Adrenal gland (tissue), 12 donors: ENCODE measurements around the gene NEK8. TPM values are rescaled to one million over a fixed set of nuclear protein-coding genes. Genes with fewer than 3 reads are reported as not detected.

Source experiments
- DNase-seq, 7 donors: peaks; one replicate each; pipeline ENCODE4 v3.0.0-alpha.2; 2019 to 2020
- H3K27ac ChIP-seq, 5 donors: fragments of 200-600 bp; sonication (generic) in 4 of 5; 1 replicate in 3 of 5; 2 replicates in 2 of 5; pipeline versions ENCODE4 v1.5.1 to v1.8.0; 2016 to 2020; ENCODE audit warnings: mild to moderate bottlenecking in 1 of 5
- H3K27me3 ChIP-seq: fragments of 200-600 bp; 2 replicates; pipeline ENCODE4 v1.8.0; 2021
- H3K36me3 ChIP-seq, 2 donors: fragments of 200-600 bp; replicated peaks in 1 of 2; 1 replicate in 1 of 2; 2 replicates in 1 of 2; pipeline versions ENCODE4 v1.5.1 to v1.8.0; 2018 to 2022
- H3K4me1 ChIP-seq, 2 donors: fragments of 200-600 bp; replicated peaks in 1 of 2; 1 replicate in 1 of 2; 2 replicates in 1 of 2; pipeline versions ENCODE4 v1.5.1 to v1.8.0; 2018 to 2021
- H3K4me3 ChIP-seq, 4 donors: fragments of 200-600 bp; sonication (generic) in 3 of 4; one replicate each; pipeline ENCODE4 v1.5.1; 2016 to 2018
- H3K9me3 ChIP-seq, 3 donors: fragments of 200-600 bp; sonication (generic) in 1 of 3; replicated peaks in 1 of 3; 1 replicate in 2 of 3; 2 replicates in 1 of 3; pipeline versions ENCODE4 v1.5.1 to v1.8.0; 2016 to 2021
- POLR2A ChIP-seq, 2 donors: fragments of 450-650 bp; IDR thresholded peaks; one replicate each; pipeline ENCODE4 v1.6.1; 2017; ENCODE audit warnings: antibody characterized with exemption in 2 of 2, mild to moderate bottlenecking in 2 of 2, moderate library complexity in 1 of 2
- WGBS, 4 donors: extraction: QIAGEN DNeasy Blood & Tissue Kit in 2 of 4; methylation state at CpG; one replicate each; pipeline versions ENCODE4 v1.1.5 to v1.1.7; 2013 to 2017; 5-methylcytosine and 5-hydroxymethylcytosine counted together
- intact Hi-C, 2 donors: fragments of 100-400 bp; cut with DNase I; formaldehyde crosslinking; loops; one replicate each; pipeline versions ENCODE4 v1.14.1 to v1.15.0; 2022 to 2023
- polyA plus RNA-seq, 3 donors: library from polyadenylated mRNA; stranded (reverse); fragments of 200-250 nt in 2 of 3; fragments of 350-450 nt in 1 of 3; fragmentation: Illumina TruSeq in 1 of 3; extraction: RNeasy Lipid Tissue Mini Kit (QIAGEN cat#74804) in 1 of 3; gene quantifications; one replicate each; pipeline ENCODE4 v1.2.3, GENCODE V29; 2013 to 2014
- total RNA-seq, 9 donors: library from RNA; depleted of rRNA in 4 of 9; stranded (reverse); fragments of >200 nt in 4 of 9; fragments of 120-200 nt in 1 of 9; fragmentation: NEBNext Ultra II Directional in 1 of 9; extraction: Animal tissue kit (Norgen Biotek cat#: 25700) in 1 of 9; gene quantifications; one replicate each; pipeline versions ENCODE4 v1.1.0 to v1.2.4, GENCODE V29; 2013 to 2023
- TF ChIP-seq, protein P1 (sequence below), 6 experiments: fragments of 450-650 bp in 4 of 6; fragments of 200-600 bp in 2 of 6; sonication (generic) in 1 of 6; IDR thresholded peaks; 1 replicate in 5 of 6; 2 replicates in 1 of 6; pipeline versions ENCODE4 v1.5.1 to v1.8.0; 2016 to 2021; ENCODE audit warnings: antibody characterized with exemption in 6 of 6, mild to moderate bottlenecking in 2 of 6, moderate library complexity in 1 of 6
- donor health status: healthy with polysubstance abuse.
- donor health status: Bipolar disorder and iron deficiency.
- donor health status: DM: yes; HTN: yes; CAD: no.
- donor health status: DM: no; HTN: no; CAD: no.
- donor health status: DM: no; HTN: no; CAD: no.
- donor health status: DM: yes; HTN: yes; CAD: no.

The NEK8 gene
- total and polyA plus RNA-seq, 12 donors: 0.54 to 11.9 (median 6.1) TPM

DNA sequence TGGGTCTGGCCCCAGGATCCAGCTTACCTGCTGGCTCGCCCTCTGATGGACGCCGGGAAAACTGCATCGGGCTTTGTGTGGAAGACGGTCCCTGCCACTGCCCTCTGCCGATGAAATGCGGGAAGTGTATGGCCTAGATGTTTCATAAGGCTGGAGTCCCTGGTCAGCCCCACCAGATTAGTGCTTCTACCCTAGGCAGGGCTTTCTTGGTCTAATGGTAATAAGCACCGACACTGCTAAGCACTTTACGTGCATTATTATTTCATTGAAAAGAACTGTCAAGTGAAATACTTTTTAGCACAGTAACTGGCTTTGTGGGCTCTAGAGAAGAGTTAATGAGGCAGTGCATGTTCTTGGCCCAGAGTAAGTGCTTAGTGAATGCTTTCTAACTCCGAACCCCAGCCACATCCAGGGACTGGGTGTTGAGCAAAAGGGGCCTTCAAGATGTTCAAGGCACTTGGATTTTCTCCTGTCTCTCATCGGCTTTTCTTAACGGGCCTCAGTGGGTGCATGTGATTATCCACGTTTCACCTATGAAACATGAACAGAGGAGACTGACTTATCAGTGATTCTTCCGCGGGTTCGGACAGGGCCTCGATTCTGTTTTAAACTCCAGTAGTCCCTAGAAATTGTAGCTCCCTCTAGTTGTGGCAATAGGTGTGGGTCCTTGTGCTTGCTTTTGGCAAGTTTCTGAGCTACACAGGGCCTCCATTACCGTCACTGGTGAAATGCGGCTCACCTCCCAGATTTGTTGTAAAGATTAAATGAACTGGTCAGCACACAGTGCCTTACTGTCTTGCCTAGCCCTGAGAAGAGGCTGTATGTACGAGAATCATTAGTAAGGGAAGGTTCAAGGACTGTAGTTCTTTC, 21.8 kb downstream of the NEK8 start:
- WGBS, 4 donors: 28 to 56% (median 32%) methylated on average over 13 to 20 of the region's 20 CpGs
- Histone ChIP-seq H3K27me3 (no peaks in the 10 kb centered on the region), H3K36me3 (peaks cover 0 to 25% of the 10 kb centered on the region in 2 donors), H3K4me3 (no peak overlapping the region), H3K9me3 (no peaks in the 10 kb centered on the region), H3K4me1 (peaks cover 24 to 36% of the 10 kb centered on the region in 2 donors), H3K27ac (peak overlapping the region in 3 of 5 donors; percentile 51 to 98 (median 58))
- TF ChIP-seq, protein P1, sequence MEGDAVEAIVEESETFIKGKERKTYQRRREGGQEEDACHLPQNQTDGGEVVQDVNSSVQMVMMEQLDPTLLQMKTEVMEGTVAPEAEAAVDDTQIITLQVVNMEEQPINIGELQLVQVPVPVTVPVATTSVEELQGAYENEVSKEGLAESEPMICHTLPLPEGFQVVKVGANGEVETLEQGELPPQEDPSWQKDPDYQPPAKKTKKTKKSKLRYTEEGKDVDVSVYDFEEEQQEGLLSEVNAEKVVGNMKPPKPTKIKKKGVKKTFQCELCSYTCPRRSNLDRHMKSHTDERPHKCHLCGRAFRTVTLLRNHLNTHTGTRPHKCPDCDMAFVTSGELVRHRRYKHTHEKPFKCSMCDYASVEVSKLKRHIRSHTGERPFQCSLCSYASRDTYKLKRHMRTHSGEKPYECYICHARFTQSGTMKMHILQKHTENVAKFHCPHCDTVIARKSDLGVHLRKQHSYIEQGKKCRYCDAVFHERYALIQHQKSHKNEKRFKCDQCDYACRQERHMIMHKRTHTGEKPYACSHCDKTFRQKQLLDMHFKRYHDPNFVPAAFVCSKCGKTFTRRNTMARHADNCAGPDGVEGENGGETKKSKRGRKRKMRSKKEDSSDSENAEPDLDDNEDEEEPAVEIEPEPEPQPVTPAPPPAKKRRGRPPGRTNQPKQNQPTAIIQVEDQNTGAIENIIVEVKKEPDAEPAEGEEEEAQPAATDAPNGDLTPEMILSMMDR (IDR thresholded peaks at IDR 0.05): peak; percentile 99 to 100 (median 100)
- TF ChIP-seq POLR2A (IDR thresholded peaks at IDR 0.05): peak in 1 of 2 donors; percentile 22
- peak; percentile 91 to 98 (median 97) for DNase-seq
- intact Hi-C loops: loop anchor here in 1 of 2 donors (10.0 kb wide), 2 partner anchors 94 to 164 kb away; partner anchors contain the start of gene FAM222B

DNA sequence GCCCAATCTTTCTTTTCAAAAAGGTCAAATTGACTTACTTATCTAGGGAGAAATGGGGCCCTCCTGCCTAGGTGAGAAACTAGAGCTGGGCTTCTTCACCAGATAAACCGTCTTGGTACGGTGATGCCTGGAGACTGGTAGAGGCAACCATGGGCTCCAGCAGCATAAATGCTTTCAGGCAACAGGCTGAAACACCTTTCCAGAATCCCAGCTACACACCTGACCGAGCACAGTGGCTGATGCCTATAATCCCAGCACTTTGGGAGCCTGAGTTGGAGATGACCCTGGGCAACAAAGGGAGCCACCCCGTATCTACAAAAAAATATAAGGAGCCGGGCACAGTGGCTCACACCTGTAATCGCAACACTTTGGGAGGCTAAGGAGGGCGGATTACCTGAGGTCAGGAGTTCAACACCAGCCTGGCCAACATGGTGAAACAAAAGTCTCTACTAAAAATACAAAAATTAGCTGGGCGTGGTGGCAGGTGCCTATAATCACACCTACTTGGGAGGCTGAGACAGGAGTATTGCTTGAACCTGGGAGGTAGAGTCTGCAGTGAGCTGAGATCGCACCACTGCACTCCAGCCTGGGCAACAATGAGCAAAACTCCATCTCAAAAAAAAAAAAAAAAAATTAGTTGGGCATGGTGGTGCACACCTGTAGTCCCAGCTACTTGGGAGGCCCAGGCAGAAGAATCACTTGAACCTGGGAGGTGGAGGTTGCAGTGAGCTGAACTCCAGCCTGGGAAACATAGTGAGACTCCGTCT, 23.2 kb downstream of the NEK8 start:
- Histone ChIP-seq H3K27ac (no peak overlapping the region), H3K9me3 (no peaks in the 10 kb centered on the region), H3K27me3 (no peaks in the 10 kb centered on the region), H3K4me1 (peaks cover 10 to 23% of the 10 kb centered on the region in 2 donors), H3K4me3 (no peak overlapping the region), H3K36me3 (peaks cover 0 to 25% of the 10 kb centered on the region in 2 donors)
- intact Hi-C loops: loop anchor here in 1 of 2 donors (10.0 kb wide), 2 partner anchors 93 to 163 kb away; partner anchors contain the start of gene FAM222B
- no peak for DNase-seq
- 93 to 94% (median 93%) methylated on average over 10 of the region's 10 CpGs for WGBS, 4 donors
- no peak for TF ChIP-seq POLR2A (IDR thresholded peaks at IDR 0.05)
- TF ChIP-seq, protein P1 (IDR thresholded peaks at IDR 0.05): no peak

DNA sequence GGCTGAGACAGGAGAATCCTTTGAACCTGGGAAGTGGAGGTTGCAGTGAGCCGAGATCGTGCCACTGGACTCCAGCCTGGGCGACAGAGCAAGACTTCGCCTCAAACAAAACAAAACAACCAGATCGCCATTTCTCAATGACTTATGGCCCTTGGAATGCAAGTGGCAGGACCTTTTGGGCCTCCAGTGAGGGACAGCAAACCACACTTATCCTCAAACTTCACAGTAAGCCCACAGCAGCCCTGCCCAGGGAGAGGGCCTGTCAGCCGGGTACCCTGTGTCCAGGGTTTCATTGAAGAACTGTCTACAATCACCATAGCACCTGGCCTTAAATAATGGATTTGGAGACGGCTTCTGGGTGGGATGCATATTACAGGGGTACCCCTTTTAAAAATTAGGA, 26.9 kb downstream of the NEK8 start:
- Histone ChIP-seq H3K4me1 (no peaks in the 10 kb centered on the region), H3K4me3 (no peak overlapping the region), H3K27ac (no peak overlapping the region), H3K27me3 (no peaks in the 10 kb centered on the region), H3K36me3 (peaks cover 0 to 24% of the 10 kb centered on the region in 2 donors), H3K9me3 (no peaks in the 10 kb centered on the region)
- TF ChIP-seq, protein P1 (IDR thresholded peaks at IDR 0.05): no peak
- no peak for TF ChIP-seq POLR2A (IDR thresholded peaks at IDR 0.05)
- WGBS, 4 donors: 80 to 91% (median 86%) methylated on average over 3 to 7 of the region's 7 CpGs
- intact Hi-C loops: loop anchor here in 1 of 2 donors (10.0 kb wide), 2 partner anchors 89 to 159 kb away; partner anchors contain the start of gene FAM222B
- no peak for DNase-seq
